D341Med (cell line): ENCODE results near the gene EP300.
"Not testable (repeated sequence)": the region's sequence is repeated elsewhere in the genome, so short reads cannot be mapped to it uniquely, and the experiment has no call there.

Experiments
- DNase-seq: peaks from one replicate; pipeline ENCODE4 v3.0.0; 2012; ENCODE audit warnings: low spot score

EP300 gene

DNA sequence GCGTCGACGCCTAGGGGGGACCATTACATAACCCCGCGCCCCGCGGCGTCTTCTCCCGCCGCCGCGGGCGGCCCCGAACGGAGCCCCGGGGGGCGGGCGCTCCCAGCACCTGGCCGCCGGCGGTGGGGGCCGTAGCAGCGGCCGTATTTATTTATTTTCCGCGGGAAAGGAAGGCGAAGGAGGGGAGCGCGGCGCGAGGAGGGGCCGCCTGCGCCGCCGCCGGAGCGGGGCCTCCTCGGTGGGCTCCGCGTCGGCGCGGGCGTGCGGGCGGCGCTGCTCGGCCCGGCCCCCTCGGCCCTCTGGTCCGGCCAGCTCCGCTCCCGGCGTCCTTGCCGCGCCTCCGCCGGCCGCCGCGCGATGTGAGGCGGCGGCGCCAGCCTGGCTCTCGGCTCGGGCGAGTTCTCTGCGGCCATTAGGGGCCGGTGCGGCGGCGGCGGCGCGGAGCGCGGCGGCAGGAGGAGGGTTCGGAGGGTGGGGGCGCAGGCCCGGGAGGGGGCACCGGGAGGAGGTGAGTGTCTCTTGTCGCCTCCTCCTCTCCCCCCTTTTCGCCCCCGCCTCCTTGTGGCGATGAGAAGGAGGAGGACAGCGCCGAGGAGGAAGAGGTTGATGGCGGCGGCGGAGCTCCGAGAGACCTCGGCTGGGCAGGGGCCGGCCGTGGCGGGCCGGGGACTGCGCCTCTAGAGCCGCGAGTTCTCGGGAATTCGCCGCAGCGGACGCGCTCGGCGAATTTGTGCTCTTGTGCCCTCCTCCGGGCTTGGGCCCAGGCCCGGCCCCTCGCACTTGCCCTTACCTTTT, at the start of gene EP300:
TSS of gene EP300 (plus strand) at position 570 of the 795 bp plus-strand sequence. CDS start 413 bp downstream, outside the sequence.
- peak; percentile 81 for DNase-seq

- no peak for DNase-seq
Observed at GRCh38 chr22:41043722-41044121, 48.7 kb upstream of the EP300 start.

DNA sequence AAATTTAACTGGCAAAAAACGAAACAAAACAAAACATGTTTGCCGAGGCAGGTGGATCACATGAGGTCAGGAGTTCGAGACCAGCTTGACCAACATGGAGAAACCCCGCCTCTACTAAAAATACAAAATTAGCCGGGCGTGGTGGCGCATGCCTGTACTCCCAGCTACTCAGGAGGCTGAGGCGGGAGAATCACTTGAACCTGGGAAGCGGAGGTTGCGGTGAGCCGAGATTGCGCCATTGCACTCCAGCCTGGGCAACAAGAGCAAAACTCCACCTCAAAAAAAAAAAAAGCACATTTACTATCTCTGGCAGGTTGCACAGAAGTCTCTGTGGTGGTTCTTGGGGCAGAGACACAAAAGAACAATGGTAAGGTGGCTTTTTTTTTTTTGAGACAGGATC, 46.8 kb upstream of the EP300 start:
- not testable (repeated sequence) for DNase-seq

GRCh38 chr22:41047801-41048211, 44.6 kb upstream of the EP300 start:
- DNase-seq: no peak

GRCh38 chr22:41048345-41048744, 44.0 kb upstream of the EP300 start:
- not testable (repeated sequence) for DNase-seq

DNA sequence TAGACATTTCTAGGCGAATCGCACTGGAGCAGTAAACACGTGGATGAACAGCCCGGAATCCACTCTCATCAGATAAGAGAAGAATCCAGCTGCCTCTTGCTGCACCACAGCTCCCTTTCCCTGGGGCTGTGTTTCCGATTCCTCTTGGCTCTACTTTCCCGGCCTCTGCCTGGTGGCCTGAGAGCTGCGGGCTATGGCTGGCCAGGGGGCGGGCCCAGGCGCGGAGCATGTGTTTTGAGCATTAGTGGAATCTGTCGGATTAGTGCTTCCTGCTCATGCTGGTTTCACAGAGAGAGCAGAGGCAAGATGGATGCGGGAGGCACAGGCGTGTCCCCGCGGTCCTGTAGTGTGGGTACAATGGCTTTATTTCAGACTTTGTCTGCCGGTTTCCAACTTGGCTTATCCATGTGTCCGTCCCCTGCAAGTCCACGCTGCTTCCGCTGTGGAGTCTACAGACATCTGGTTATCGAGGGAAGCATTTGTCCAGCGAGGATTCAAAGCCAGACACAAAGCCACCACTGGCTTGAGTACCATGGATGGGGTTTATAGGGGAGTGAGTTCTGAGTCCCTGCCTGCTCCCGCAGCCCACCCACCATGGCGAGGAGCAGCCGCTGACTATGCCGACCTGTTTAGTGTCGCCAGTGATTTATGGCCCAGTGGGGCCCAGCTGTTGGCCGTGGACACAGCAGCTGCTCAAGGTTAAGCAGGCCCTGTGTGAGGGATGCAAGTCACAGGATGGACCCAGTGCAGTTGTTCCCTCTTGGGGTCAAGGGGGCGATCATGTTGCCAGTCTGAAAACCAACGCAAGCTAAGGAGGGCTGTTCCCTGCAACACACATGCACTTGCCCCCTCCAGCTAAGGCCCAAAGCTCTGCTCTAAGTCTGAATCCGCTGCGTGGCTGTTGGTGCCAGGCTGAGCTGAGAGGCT, 43.3 kb upstream of the EP300 start:
- peak; percentile 90 for DNase-seq

DNA sequence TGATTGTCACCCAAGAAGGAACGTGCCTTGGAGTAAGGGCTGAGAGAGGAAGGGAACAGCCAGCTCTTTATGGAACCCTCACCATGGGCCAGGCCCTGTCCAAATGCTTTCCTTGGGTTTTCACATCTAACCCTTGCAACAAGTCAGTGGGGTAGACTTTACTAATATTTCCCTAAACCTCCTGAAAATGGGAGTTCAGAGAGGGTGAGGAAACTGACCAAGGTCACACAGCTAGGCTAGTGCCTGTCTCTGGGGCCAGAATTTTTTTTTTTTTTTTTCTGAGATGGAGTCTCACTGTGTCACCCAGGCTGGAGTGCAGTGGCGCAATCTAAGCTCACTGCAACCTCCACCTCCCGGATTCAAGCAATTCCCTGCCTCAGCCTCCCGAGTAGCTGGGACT, 42.6 kb upstream of the EP300 start:
- DNase-seq: not testable (repeated sequence)

DNA sequence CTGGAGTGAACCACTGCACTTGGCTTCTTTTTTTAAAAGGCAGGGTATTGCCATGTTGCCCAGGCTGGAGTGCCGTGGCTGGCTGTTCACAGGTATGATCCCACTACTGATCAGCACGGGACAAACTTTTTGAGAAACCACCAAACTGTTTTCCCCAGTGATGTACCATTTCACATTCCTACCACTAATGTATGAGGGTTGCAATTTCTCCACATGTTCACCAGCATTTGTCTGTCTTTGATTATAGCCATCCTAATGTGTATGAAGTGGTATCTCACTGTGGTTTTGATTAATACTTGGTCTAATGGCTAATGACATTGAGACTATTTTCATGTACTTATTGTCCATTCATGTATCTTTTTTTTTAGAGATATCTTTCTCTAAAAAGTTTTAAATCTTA, 41.5 kb upstream of the EP300 start:
- no peak for DNase-seq

GRCh38 chr22:41052661-41053490, 39.5 kb upstream of the EP300 start:
- DNase-seq: no peak

DNA sequence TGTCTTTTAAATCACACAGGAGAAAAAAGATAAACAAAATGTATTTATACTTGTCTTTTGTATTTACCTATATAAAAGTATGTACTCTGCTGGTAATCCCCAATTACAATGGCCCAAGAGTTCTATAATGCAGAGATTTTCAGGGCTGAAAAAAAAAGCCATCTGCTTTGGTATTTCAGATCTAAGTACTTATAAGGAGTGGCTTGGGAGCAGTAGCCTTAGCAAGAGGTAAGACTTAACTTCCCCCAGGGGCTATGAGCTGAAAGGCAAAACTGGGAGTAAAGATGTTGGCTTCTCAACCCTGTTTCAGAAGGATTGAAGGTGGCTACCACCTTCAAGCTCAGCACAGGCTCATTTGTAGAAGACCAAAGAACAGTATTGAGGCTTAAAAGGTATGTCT, 35.3 kb upstream of the EP300 start:
- DNase-seq: peak; percentile 62

DNA sequence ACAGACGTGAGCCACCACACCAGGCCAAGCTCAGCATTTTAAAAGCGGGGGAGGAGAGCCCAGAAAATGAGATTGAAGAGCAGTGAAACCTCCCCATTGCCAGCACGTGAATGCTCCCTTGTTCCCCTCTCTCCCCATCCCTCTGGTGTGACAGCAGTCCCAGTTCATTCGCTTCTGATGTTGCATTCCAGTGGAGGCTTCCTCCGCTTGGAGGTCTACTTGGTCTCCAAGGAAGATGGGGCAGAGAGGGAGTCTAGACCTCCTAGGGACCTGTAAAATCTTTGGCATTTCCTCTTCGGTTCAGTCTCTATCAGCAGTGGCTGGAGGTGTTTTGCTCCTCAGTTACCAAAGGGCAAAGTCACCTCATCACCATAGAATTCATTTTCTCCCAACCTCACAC, 30.2 kb upstream of the EP300 start:
- DNase-seq: no peak

- not testable (repeated sequence) for DNase-seq
Observed at GRCh38 chr22:41064326-41064725, 28.1 kb upstream of the EP300 start.

GRCh38 chr22:41066341-41066740, 26.1 kb upstream of the EP300 start:
- not testable (repeated sequence) for DNase-seq

DNA sequence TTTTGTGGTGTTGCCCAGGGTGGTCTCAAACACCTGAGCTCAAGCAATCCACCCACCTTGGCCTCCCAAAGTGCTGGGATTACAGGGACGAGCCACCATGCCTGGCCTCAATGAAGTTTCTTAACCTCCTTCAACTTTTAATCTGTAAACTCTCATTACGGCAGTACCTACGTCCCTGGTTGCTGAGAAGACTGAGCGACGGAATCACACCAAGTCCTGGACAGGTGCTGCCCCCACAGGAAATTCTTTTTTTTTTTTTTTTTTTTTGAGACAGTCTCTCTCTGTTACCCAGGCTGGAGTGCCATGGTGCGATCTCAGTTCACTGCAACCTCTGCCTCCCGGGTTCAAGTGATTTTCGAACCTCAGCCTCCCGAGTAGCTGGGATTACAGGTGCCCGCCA, 24.4 kb upstream of the EP300 start:
- not testable (repeated sequence) for DNase-seq

GRCh38 chr22:41070665-41071331, 21.6 kb upstream of the EP300 start:
- no peak for DNase-seq

DNA sequence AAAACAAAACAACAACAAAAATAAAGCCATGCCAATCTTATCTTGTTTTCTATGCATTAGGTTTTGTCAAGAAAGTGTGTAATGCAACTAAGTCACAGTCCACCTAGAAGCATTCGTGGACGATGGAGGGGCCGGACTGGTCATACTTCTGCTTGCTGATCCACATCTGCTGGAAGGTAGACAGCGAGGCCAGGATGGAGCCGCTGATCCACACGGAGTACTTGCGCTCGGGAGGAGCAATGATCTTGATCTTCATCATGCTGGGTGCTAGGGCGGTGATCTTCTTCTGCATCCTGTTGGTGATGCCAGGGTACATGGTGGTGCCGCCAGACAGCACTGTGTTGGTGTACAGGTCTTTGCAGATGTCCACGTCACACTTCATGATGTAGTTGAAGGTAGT, 18.3 kb upstream of the EP300 start:
- no peak for DNase-seq

DNA sequence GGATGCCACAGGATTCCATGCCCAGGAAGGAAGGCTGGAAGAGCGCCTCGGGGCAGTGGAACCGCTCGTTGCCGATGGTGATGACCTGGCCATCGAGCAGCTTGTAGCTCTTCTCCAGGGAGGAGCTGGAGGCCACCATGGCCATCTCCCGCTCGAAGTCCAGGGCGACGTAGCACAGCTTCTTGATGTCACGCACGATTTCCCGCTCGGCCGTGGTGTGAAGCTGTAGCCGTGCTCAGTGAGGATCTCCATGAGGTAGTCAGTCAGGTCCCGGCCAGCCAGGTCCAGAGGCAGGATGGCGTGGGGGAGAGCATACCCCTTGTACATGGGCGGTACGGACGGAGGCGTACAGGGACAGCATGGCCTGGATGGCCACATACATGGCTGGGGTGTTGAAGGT, 17.9 kb upstream of the EP300 start:
- DNase-seq: no peak

GRCh38 chr22:41074941-41075710, 17.3 kb upstream of the EP300 start:
- no peak for DNase-seq

- no peak for DNase-seq
Observed at GRCh38 chr22:41075946-41076345, 16.4 kb upstream of the EP300 start.

DNA sequence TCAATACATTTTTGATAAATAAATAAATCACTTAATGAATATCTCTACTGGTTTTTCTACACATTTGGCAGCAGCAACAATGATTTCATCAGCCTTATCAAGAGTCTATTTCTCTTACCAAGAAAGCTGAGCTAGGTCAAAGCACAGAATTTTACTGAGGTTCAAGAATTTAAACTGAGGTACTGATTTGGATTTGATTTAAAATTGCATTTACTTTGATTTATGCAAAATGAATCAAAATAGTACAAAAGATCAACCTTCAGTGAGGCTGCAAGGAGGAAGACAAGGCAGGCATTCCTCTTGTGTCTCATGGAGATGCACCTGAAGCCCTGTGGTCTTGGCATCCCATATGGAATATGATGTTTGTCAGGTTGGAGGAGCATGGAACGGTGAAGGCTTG, 15.5 kb upstream of the EP300 start:
- DNase-seq: no peak

DNA sequence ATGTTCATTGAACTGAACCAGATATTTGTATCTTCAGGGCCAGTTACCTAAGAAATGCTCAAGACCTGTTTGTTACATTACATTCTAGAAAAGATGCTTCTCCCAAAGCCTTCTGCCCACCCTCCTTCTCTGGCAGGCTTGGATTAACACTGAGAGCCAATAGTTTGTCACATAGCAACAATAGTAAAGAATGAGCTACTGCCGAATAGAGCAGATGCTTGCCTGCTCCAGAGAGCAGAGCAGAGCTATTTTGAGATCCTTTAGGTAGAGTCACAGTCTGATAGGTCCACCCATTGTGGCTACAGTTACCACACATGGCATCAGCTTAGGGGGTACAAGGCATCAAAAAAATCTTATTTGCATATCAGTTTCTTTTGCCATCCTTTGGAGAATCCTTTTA, 13.5 kb upstream of the EP300 start:
- peak; percentile 33 for DNase-seq
